Measurements from ENCODE around the gene PHOX2A.

Gene PHOX2A

GRCh38 chr11:72249961-72250360, 6.0 kb upstream of the PHOX2A start:
- DNase-seq (ENCODE audit: low read depth): no peak

- no peak for DNase-seq (ENCODE audit: low read depth)
Observed at GRCh38 chr11:72247584-72247983, 3.6 kb upstream of the PHOX2A start.

DNA sequence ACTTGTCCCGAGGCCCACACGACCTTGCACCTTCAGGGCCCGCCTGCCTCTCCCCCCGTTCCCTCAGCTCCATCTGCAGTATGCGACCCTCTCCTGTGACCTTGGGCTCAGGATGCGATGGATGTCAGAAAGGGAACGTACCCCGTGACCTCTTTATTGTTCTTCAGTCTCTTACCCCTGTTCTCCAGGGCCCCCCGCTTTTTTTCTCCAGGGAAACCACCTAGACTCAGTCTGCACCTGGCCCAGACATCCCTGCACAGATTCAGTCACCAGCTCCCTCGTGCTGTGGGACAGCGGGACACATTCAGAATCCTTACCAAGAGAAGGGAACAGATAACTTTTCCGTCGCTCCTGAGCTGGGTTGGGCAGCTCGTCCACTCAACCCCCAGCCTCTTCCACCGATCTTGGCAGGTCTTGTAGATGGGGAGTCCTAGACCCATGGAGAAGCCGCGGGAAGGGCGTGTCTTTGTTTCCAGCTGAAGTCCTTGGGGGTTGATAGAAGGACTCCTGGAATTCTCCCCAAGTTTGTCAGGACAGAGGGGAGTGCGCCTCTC, 1.4 kb upstream of the PHOX2A start:
- no peak for DNase-seq (ENCODE audit: low read depth)

GRCh38 chr11:72244361-72245262, 636 bp upstream of the PHOX2A start:
- no peak for DNase-seq (ENCODE audit: low read depth)

GRCh38 chr11:72243173-72244059, 560 bp downstream of the PHOX2A start:
- DNase-seq (ENCODE audit: low read depth): no peak

DNA sequence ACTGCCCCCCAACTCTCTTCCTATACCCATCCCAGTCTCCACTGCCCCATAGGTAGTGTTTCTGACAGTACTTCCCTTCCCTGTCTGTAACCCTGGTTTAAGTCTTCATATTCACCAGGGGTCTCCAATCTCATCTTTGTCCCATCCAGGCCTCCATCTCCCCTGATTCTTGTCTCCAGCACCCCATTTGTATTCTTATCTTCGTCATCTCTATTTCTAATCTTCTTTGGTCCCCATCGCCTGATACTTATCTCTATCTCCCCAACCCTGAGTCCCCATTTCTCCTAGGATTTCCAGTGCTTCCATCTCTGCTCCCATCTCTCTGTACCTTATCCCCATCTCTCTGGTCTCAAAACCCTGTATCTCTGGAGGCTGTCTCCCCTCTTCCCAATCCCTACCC, 1.8 kb downstream of the PHOX2A start:
- no peak for DNase-seq (ENCODE audit: low read depth)

DNA sequence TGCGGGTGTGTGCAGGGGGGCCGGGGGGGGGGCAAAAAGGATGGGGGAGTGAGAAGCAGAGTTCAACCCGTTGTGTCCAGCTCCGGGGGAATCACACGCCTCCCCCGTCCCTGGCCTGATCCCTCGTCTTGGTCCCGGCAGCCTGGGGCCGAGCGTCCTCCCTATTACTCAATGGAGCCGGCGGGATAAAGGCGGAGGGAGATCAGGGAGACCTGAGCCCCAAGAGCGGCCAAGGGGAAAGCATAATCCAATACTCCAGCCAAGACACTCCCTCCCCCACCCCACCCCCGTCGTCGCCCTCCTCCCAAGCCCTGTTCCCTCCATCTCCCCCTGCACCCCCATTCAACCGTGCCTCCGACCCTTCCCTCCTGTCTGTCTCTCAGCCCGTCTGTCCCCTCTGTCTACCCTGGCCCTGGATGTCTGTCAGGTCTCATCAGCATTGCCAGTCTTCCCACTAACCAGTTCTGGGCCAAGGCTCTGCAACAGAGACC, 2.6 kb downstream of the PHOX2A start:
- DNase-seq (ENCODE audit: low read depth): no peak

GRCh38 chr11:72240461-72241290, 3.3 kb downstream of the PHOX2A start:
- DNase-seq (ENCODE audit: low read depth): no peak

- DNase-seq (ENCODE audit: low read depth): no peak
Observed at GRCh38 chr11:72239849-72240460, 4.0 kb downstream of the PHOX2A start.

GRCh38 chr11:72239313-72239848, 4.6 kb downstream of the PHOX2A start:
- DNase-seq (ENCODE audit: low read depth): no peak

DNA sequence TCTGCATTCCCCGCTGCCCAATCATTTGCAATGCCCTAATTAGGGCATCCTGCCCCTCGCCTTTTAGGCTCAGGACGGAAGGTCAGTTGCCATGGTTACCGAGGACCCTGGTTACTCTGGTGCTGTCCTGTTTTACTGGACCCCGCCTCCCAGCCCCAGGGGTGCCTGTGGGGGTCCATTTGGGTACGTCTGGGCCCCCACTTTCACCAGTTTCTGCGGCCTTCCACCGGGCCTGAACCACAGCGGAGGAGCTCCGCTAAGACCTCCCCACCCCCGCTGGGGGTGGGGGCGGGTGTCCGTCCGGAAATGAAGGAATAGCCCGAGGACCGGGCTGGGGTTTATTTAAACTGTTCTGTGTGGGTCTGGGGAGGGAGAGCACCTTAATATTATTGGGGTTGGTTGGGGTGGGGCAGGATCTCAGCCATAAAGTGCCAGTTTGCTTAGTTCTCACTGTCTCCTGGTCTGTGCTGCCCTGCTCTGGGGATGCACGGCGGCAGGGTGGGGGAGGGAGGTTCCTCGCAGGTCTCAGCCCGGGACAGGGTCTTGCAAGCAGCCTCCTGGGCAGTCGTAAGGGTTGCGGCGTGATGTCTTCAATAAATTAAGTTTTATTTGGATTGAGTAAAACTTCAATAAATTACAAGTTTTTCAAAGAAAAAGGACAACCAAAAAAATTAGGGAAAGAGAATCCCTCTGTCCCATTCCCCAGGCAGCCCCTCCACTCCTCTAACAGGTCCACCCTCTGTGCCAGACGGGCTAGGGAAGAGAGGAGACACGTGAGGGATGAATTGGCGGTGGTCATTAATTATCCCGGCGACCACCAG, 5.3 kb downstream of the PHOX2A start:
- no peak for DNase-seq (ENCODE audit: low read depth)

- DNase-seq (ENCODE audit: low read depth): peak; percentile 28
Observed at GRCh38 chr11:72238040-72238450, 5.9 kb downstream of the PHOX2A start.

GRCh38 chr11:72237112-72237931, 6.7 kb downstream of the PHOX2A start:
- no peak for DNase-seq (ENCODE audit: low read depth)

- DNase-seq (ENCODE audit: low read depth): no peak
Observed at GRCh38 chr11:72236774-72237111, 7.2 kb downstream of the PHOX2A start.

DNA sequence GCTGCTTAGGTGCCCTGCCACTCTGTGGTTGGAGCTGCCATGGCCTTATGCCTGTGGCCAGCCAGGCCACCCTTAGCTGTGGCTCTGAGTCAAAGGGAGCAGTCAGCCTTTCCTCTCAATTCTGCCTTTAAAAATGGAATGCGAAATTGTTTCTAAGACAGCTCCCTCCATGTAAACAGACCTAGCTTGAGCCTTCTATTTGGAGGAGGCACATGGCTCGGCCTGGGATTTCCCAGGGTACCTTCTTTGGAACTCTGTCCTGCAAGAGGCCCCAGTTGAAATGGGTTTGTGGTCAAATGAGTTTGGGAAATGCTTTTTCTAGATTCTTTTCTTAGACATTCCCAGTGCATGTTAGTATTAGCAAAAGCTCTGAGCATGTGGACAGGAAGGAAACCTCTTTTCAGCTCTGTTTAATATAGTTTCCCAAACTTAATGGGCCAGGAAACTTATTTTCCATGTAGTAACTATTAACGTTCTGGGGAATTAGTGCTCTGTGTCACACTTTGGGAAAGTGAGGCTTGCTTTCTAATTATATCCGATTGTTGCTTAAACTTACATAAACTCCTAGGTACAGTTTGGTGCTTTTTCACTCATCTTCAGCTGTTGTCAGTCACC, 7.8 kb downstream of the PHOX2A start:
- DNase-seq (ENCODE audit: low read depth): no peak

DNA sequence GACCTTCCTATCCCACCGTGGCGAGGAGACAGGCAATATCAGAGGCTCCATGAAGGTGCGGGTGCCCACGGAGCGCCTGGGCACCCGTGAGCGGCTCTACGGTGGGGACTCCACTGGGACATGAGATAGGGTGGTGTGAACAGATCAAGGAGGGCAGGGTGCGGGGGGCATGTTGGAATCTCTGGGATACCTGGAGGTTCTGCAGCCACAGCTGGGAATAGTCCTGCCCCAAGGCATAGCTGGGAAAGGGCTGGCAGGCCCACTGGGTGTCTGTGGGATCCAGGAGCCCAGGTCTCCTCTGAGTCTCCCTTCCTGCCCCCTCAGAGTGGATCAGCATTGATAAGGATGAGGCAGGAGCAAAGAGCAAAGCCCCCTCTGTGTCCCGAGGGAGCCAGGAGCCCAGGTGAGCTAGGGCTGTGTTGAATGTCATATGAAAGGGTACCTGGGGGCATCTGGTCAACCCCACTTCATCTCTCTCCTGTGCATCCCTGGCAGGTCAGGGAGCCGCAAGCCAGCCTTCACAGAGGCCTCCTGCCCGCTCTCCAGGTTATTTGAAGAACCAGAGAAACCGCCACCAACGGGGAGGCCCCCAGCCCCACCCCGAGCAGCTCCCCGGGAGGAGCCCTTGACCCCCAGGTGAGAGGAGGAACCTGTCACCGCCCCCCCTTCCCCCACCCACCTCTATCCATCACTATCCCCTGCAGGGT, 8.5 kb downstream of the PHOX2A start:
- DNase-seq (ENCODE audit: low read depth): no peak

DNA sequence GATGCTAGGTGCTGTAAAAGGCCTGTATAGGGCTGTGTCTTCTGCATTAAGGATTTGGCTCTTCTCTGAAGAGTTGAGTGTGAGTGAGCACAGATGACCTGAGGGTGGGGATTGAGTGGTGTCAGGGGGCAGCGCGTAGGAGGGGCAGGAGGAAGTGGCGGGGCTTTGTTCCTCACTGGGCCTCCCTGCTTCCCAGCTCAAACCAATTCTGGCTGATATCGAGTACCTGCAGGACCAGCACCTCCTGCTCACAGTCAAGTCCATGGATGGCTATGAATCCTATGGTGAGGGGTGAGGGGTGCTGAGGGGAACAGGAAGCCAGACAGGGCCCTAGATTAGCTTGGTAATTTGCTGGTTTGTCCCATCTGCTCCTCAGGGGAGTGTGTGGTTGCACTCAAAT, 9.1 kb downstream of the PHOX2A start:
- DNase-seq (ENCODE audit: low read depth): no peak

DNA sequence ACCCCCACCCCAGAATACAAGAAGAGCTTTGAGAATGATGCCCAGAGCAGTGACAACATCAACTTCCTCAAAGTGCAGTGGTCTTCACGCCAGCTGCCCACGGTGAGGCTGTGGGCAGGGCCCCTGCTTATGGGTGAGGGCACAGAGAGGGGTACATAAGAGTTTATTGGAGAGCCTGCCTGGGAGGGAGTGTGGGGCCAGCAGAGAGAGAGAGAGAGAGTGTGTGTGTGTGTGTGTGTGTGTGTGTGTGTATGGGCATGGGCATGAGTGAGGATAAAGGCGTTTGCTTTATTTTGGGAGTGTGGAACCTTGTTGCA, 9.5 kb downstream of the PHOX2A start:
- DNase-seq (ENCODE audit: low read depth): no peak
